GM18499 (cell line): ENCODE measurements around the gene LINC00632.

Experiments used
- ATAC-seq: cut with Tn5 transposase; IDR thresholded peaks from one replicate; pipeline ENCODE4 v1.9.1; 2021; ENCODE audit warnings: moderate number of reproducible peaks; ENCODE audit not compliant: insufficient read depth, unreplicated experiment

The LINC00632 gene

DNA sequence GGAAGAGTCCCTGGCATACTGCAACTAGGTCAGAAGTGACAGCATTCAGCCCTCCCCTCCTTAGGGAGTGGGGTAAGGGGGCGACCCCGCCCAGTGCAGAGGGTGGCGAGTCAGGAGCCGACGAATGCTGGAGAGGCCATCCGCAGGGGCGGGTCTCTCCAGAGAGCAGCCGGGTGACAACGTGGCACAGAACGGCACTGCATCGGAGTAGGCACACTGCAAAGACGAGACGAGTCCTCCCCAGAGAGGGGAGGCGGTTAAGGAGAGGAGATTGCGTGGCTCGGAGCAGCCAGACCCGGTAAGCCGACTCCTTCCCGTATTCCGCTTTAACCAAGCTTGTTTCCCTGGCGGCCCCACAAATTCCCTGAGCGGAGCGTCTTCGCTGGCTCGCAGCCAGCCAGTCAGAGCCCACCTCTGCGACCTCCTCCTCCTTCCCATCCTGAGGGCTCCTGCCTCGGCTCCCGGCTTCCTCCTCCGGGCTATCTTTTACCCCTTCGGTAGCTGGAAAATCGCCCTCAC lies 54.9 kb downstream of the LINC00632 start:
- no peak for ATAC-seq

DNA sequence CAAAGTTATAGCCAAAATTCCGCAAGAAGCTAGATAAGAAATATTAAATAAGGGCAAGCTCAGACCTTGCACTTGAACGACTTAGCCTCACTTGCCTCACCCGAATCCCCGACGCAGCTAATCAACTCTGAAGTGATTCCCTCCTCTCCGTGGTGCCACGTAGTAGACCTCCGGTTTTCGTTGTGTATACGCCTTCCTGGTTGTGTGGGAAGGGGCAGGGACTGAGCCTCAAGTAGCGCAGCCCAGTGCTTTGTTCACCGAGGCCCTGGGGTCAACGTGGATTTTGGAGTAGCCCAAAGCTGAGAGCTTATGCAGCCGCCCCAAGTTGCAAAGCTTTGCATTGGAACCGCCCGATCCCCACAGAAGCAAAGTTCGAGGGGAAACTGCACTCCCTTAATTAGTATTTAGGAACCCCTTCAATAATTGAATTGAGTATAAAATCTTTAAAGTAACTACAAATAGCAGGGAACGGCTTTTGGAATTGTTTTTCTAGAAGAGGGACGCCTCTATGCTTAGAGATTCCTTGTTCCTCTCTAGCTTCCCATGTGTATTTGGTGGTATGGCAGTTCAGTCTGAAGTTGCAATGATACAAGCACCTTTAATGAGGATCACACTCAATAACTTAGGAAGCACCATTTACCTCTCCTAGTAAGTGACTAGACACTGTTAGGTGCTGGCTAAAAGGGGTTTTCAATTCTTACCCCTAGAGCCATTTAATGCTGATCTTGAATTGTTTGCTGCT lies 55.7 kb downstream of the LINC00632 start:
- ATAC-seq = no peak

DNA sequence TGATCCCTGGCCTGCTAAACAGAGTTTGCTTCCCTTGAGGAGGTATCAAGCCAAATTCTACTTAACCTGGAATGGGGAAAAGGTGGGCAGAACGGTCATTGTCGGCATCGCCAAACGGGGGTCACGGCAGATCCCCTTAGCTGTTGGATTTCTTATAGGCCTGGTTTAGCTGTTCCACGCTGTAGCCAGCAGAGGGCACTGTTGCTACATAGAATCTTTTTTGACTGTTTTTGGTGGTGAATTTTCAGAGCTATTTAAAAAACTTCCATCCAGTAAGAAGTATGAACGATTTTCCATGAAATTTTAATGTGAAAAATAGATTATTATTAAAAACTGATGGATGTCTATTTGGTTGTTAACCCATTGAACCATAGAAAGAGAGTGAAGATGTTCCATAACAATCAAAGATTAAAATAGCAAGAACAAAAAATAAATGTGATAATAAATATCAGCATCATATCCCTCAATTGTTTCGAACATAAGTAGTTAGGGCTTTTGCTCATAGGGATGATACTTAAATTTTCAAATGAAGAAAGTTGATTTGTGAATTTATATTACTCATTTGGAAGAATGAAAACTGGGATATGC lies 56.6 kb downstream of the LINC00632 start:
- peak; percentile 54 for ATAC-seq

DNA sequence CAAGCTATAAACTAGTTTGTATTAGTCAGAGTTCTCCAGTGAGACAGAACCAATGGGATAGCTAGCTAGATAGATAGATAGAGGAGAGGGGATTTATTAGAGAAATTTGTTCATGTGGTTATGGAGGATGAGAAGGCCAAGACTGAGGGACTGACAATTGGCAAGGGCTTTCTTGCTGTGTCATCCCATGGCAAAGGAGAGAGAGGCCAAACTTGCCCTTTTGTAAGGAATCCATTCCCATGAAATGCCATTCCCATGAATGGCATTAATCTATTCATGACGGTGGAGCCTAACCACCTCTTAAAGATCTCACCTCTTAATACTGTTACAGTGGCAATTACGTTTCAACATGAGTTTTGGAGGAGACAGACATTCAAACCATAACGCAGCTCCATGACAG lies 58.1 kb downstream of the LINC00632 start:
- no peak for ATAC-seq

DNA sequence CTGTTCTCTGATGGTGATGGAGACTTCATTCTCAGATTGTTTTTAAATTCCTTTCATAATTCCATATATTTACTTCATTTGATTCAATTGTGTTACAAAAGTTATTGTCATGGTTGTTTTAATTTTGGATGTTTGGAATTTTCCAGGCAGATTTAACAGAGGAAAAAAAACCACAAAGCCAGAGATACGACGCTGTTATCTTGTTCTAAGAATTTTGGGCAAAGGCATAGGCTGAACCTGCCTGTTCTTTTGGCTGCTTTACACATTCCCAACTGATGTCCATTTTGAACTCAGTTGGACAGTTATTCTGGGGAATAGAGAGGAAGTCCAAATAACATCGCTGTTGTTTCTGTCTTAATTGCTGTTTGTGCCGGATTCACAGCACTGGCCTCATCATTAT lies 65.7 kb downstream of the LINC00632 start:
- no peak for ATAC-seq

DNA sequence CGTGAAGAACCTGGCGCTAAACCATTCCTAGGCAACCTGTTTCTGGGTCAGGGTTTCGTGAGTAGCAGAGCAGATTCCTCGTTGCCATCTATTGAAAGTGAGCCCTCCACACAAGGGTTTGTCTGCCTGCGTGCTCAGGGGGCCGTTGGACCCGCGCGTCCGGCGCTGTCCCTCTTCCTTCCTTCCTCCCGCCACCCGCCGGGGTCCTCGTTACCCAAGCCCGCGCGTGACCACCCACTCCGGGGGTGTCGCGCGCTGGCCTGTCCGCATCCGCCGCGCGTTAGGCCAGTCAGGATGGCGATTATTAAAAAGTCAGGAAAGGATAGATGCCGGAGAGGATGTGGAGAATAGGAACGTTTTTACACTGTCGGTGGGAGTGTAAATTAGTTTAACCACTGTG lies 66.8 kb downstream of the LINC00632 start:
- ATAC-seq = no peak

DNA sequence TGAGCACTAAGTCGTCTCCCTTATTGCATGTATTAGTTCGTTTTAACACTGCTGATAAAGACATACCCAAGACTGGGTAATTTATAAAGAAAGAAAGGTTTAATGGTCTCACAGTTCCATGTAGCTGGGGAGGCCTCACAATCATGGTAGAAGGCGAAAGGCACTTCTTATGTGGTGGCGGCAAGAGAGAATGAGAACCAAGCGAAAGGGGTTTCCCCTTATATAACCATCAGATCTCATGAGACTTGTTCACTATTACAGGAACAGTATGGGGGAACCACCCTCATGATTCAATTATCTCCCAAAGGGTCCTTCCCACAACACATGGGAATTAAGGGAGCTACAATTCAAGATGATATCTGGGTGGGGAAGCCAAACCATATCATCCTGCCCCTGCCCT lies 85.1 kb downstream of the LINC00632 start:
- no peak for ATAC-seq

DNA sequence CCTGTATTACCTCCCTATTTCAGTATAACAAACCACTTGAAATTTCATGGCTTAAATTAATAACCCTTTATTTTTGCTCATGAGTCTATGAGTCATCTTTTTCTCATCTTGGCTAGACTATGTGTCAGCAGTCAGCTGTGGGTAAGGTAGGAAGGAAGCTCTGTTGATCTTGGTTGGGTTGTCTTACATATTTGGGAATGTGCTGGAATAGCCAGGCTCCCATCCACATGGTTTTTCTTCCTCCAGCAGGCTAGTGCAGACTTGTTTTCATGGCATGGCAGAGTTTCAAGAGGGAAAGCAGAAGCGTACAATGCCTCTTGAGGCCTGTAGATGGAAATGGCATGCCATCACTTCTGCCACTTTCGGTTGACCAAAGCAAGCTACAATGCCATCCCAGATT lies 89.7 kb downstream of the LINC00632 start:
- ATAC-seq = no peak

DNA sequence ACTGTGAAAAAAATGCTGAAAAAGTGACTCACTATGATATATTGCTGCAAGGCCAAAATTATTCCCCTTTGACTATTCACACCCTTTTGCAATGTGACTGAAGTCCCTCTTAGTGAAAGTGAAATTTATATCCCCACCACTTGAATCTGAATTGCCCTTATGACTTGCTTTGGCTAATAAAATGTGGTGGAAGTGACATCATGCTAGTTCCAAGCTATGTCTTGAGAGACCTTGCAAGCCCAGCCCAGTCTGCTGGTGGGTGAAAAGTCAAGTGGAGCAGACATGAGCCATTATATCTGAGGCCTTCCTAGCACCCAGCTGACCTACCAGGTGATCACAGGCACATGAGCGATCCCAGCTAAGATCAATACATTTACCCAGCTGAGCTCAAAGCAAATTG lies 94.7 kb downstream of the LINC00632 start:
- no peak for ATAC-seq

DNA sequence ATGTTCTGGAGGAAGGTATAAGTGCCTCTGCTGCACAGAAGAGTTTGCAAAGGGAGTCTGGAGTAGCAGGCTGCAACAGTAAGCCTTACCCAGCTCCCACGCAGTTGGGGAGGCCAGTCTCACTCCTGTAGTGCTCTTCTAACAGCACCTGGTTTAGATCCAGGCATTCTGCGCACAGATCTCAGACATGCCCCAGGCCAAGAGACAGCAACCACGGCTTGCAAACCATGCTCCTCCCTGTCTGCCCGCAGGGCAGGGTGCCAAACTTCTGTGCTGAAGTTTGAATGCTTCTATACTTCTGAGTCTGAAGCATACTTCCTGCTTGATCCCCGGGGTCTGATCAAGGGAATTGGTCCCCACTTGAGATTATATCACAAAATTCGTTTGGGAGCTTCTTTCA lies 106.3 kb downstream of the LINC00632 start:
- ATAC-seq = no peak

DNA sequence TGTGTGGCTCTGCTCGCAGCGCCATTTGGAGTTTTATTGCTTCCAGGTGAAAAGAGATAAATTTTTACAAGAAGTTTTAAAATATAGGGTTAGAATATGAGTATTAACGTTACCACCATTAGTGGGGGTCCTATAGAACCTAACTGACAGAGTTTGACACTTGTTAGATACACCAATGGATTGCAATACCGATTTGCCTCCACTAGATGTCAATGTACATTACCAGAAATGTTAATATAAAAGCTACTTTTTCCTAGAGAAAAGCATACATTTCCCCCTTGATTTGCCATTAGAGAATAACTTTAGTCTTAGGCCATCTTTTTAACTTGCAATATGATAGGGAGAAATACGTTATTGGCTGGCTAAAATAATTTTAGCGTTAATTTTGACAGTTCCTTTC lies 108.4 kb downstream of the LINC00632 start:
- no peak for ATAC-seq

DNA sequence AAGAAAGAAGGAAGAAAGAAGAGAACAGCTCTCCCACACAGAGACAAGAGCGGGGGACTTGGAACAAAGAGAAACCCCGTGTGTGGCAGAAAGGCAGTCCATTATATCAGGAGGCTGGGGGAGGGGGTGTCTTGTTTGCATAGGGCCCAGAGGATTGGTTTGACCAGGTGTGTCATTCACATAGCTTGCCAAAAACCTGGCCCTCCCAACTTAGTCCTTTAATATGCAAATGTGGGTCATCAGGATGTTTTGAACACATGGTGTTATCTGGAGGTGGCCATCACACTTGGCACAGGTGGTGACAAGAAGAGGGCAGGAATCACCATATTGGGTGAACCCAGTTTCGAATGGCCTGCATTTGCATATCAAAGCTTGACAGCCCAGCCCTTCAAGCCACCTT lies 111.7 kb downstream of the LINC00632 start:
- ATAC-seq = no peak

DNA sequence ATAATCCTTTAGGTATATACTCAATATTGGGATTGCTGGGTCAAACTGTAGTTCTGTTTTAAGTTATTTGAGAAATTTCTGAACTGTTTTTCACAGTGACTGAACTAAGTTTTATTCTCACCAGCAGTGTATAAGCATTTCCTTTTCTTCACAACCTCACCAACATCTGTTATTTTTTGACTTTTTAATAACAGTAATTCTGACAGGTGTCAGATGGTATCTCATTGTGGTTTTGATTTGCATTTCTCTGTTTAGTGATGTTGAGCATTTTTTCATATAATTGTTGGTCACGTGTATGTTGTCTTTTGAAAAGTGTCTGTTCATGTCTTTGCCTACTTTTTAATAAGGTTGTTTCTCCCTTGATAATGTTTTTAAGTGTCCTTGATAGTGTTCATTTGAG lies 112.6 kb downstream of the LINC00632 start:
- ATAC-seq = no peak

DNA sequence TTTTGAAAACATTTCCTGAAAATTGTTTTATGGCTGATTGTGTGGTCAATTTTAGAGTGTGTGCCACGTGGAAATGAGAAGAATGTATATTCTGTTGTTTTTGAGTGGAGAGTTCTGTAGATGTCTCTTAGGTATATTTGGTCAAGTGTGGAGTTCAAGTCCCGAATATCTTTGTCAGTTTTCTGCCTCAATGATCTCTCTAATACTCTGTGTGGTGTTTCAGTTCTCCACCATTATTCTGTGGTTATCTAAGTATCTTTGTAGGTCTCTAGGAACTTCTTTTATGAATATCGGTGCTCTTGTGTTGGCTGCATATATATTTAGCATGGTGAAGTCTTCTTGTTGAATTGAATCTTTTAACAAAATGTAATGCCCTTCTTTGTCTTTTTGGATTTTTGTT lies 113.3 kb downstream of the LINC00632 start:
- ATAC-seq = no peak

DNA sequence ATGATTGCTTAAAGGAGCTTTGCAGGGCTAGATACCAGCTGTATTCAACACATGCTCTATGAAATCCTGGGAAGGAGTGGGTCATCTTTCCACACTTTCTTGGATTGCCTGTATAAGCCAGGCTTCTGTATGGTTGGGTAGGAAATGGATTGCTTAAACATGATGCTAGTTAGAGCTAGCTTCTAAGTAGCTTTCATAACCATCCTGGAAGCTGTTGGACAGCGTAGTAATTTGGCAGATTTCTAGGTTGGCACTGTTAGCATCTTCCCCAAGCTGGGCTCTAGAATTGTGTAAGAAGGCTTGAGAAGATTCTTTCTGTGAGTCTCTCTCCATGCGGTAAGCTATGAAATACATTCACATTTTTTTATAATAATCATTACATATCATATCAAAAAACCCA lies 127.3 kb downstream of the LINC00632 start:
- ATAC-seq = no peak
